SH-SY5Y (cell line): ENCODE data around the gene RRBP1.

ENCODE experiments used
- GATA2 ChIP-seq: IDR thresholded peaks from 2 replicates; pipeline ENCODE4 v1.6.1; 2011; ENCODE audit warnings: mild to moderate bottlenecking, low read depth, low read length
- GATA3 ChIP-seq: IDR thresholded peaks from 2 replicates; pipeline ENCODE4 v1.6.1; 2011; ENCODE audit warnings: low read depth, mild to moderate bottlenecking, low read length, moderate library complexity

- TF ChIP-seq GATA2 (no peak), GATA3 (no peak)
Measured at GRCh38 chr20:17663486-17663885, 18.6 kb downstream of the RRBP1 start.
